BLaER1 (cell line): Measurements from ENCODE around the gene NDEL1.

Experiments used
- H3K27ac ChIP-seq: shearing (Covaris generic); formaldehyde crosslinking; 2 replicates; pipeline ENCODE4 v1.8.1; 2022
- H3K27me3 ChIP-seq: shearing (Covaris generic); formaldehyde crosslinking; 2 replicates; pipeline ENCODE4 v1.8.1; 2022
- H3K36me3 ChIP-seq: shearing (Covaris generic); formaldehyde crosslinking; 2 replicates; pipeline ENCODE4 v1.8.1; 2022
- H3K4me1 ChIP-seq: shearing (Covaris generic); formaldehyde crosslinking; 2 replicates; pipeline ENCODE4 v1.8.1; 2022
- H3K4me2 ChIP-seq: shearing (Covaris generic); formaldehyde crosslinking; 2 replicates; pipeline ENCODE4 v1.8.1; 2022
- H3K4me3 ChIP-seq: shearing (Covaris generic); formaldehyde crosslinking; 2 replicates; pipeline ENCODE4 v1.8.1; 2022
- H3K9ac ChIP-seq: shearing (Covaris generic); formaldehyde crosslinking; 2 replicates; pipeline ENCODE4 v1.8.1; 2022
- H3K9me3 ChIP-seq: shearing (Covaris generic); formaldehyde crosslinking; 2 replicates; pipeline ENCODE4 v1.8.1; 2022
- H4K20me1 ChIP-seq: shearing (Covaris generic); formaldehyde crosslinking; 2 replicates; pipeline ENCODE4 v1.8.1; 2022
- Cebpa-rat ChIP-seq: shearing (Covaris generic); IDR thresholded peaks from 2 replicates; pipeline ENCODE4 v1.8.1; 2022

NDEL1 gene

GRCh38 chr17:8398980-8399379 is 36.7 kb upstream of the NDEL1 start:
- Histone ChIP-seq H3K36me3 (no peaks in the 10 kb centered on the region), H3K4me1 (peaks cover under 1% of the 10 kb centered on the region; the same call in 1 of the 2 replicates), H3K4me3 (no peak overlapping the region), H4K20me1 (no peaks in the 10 kb centered on the region), H3K4me2 (no peak overlapping the region), H3K27ac (no peak overlapping the region), H3K27me3 (no peaks in the 10 kb centered on the region), H3K9me3 (no peaks in the 10 kb centered on the region), H3K9ac (no peak overlapping the region)
- TF ChIP-seq Cebpa-rat: no peak

DNA sequence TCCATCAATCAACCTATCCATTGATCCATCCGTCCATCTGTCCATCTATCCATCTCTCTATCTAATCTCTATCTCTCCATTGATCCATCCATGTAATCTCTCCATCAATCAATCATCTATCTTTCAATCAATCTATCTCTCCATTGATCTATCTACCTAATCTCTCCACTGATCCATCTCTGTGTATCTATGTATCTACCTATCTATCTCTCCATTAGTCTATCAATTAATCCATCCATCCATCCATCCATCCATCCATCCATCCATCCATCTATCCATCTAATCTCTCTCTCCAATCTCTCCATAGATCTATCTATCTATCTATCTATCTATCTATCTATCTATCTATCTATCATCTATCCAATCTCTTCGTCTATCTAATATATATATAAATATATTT is 34.6 kb upstream of the NDEL1 start:
- H4K20me1 ChIP-seq: no peaks in the 10 kb centered on the region
- H3K9ac ChIP-seq: no peak overlapping the region
- no peaks in the 10 kb centered on the region for H3K27me3 ChIP-seq
- H3K9me3 ChIP-seq: no peaks in the 10 kb centered on the region
- H3K27ac ChIP-seq: no peak overlapping the region
- no peak for TF ChIP-seq Cebpa-rat
- H3K4me1 ChIP-seq: peaks cover 10% of the 10 kb centered on the region
- no peak overlapping the region for H3K4me2 ChIP-seq
- no peaks in the 10 kb centered on the region for H3K36me3 ChIP-seq
- H3K4me3 ChIP-seq: no peak overlapping the region

GRCh38 chr17:8402921-8403536 is 32.7 kb upstream of the NDEL1 start:
- Histone ChIP-seq H3K36me3 (no peaks in the 10 kb centered on the region), H3K27ac (no peak overlapping the region)
- TF ChIP-seq Cebpa-rat: no peak

GRCh38 chr17:8405499-8406016 is 30.1 kb upstream of the NDEL1 start:
- Histone ChIP-seq H3K4me1 (peaks cover 10% of the 10 kb centered on the region), H3K27ac (peak overlapping the region; percentile 41; the same call in 1 of the 2 replicates), H4K20me1 (no peaks in the 10 kb centered on the region), H3K27me3 (no peaks in the 10 kb centered on the region), H3K4me3 (no peak overlapping the region), H3K36me3 (no peaks in the 10 kb centered on the region), H3K9me3 (no peaks in the 10 kb centered on the region), H3K9ac (no peak overlapping the region; the same call in 1 of the 2 replicates), H3K4me2 (peak overlapping the region; percentile 50)
- TF ChIP-seq Cebpa-rat: no peak

More at GRCh38 chr17:8402921-8403536, 32.7 kb upstream of the NDEL1 start:
- Histone ChIP-seq H3K27me3 (no peaks in the 10 kb centered on the region), H3K4me1 (peaks cover 10% of the 10 kb centered on the region), H4K20me1 (no peaks in the 10 kb centered on the region), H3K9me3 (no peaks in the 10 kb centered on the region), H3K9ac (no peak overlapping the region), H3K4me2 (no peak overlapping the region), H3K4me3 (no peak overlapping the region)

GRCh38 chr17:8406174-8406573 is 29.5 kb upstream of the NDEL1 start:
- Histone ChIP-seq H3K4me1 (peaks cover 10% of the 10 kb centered on the region), H3K4me3 (no peak overlapping the region), H3K36me3 (no peaks in the 10 kb centered on the region), H3K27ac (no peak overlapping the region), H3K9me3 (no peaks in the 10 kb centered on the region), H3K4me2 (peak overlapping the region; percentile 50), H4K20me1 (no peaks in the 10 kb centered on the region), H3K9ac (no peak overlapping the region), H3K27me3 (no peaks in the 10 kb centered on the region)
- TF ChIP-seq Cebpa-rat: no peak

DNA sequence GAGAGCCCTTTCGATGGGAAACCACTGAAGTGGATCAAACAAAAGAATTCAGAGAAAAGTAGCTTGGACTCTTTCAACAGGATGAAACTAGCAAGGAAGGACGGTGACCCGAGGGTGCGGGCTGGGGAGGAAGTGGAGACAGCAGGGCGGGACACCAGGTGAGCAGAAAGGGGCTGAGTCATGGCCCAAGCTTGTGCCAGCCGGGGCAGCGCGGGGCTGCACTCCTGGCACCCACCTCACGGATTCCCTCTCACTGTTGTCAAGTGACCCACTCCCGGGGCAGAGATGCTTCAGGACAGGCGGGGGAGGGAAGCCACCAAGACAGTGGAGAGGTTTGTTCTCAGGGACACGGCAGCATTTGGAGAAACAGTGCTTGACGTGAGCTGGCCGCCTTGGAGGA is 27.3 kb upstream of the NDEL1 start:
- Histone ChIP-seq H3K9me3 (no peaks in the 10 kb centered on the region), H3K9ac (no peak overlapping the region), H3K36me3 (no peaks in the 10 kb centered on the region), H3K4me1 (peaks cover 10% of the 10 kb centered on the region), H3K27me3 (no peaks in the 10 kb centered on the region), H3K4me2 (no peak overlapping the region), H3K27ac (no peak overlapping the region), H4K20me1 (no peaks in the 10 kb centered on the region), H3K4me3 (no peak overlapping the region)
- no peak for TF ChIP-seq Cebpa-rat

DNA sequence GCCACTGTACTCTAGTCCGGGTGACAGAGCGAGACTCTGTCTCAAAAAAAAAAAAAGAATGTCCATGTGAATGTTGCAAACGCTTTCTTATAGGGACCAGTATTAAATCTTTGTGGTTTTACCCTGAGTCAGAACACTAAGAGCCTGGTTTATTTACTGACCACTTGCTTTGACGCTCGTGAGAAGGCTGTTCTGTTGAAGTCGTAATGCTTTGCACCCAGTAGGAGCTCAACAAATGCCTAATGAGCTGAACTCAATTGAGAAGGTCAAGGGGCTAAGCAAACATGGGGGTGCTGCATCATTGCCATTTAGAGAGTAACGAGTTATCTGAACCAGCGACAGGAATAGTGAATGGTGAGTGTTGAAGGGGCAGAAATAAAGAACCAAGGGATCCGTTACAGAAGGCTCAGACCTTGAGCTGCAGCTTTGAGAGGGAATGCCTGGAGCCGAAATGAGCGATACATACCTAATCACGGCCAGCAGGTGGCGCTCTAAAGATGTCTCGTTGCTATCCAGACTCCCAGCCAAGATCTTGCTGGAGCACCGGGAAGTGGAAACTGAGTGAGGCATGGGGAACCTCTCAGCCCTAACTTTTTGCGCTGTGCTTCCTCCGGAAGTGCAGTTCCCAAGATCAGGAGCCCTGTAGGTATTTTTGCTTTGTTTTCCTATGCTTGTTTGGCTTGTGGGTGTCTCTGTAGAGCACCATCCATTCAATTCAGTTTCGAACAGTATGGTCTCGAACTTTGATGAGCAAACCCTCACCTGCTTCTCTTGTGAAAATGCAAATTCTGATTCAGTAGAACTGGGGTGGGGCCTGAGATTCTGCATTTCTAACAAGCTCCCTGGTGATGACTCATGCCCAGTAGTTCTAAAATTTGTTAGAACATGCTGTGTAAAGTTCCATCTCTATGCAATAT is 25.5 kb upstream of the NDEL1 start:
- Histone ChIP-seq H3K4me2 (no peak overlapping the region), H3K9me3 (no peaks in the 10 kb centered on the region)

DNA sequence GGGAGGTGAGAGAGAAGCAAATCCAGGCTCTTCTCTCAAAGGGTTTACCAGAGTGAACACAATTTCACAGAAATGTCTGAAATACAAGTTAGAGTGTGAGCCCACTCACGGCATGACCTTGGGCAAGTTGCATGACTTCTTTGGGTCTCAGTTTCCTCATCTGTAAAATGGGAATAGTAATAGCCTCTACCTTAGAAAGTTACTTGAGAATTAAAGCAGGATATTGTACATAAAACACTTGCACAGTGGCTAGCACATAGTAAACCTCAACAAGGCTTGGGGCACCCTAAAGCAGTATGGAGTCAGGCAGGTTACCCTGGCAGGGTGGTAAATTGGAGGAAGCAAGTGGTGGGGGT is 24.8 kb upstream of the NDEL1 start:
- Histone ChIP-seq H3K9ac (no peak overlapping the region), H3K4me2 (no peak overlapping the region)

More for the DNA sequence above, 25.5 kb upstream of the NDEL1 start:
- Histone ChIP-seq H3K9ac (no peak overlapping the region), H3K27ac (no peak overlapping the region), H3K36me3 (no peaks in the 10 kb centered on the region), H3K4me3 (no peak overlapping the region), H3K4me1 (peaks cover 10% of the 10 kb centered on the region), H3K27me3 (no peaks in the 10 kb centered on the region), H4K20me1 (no peaks in the 10 kb centered on the region)
- TF ChIP-seq Cebpa-rat: no peak

DNA sequence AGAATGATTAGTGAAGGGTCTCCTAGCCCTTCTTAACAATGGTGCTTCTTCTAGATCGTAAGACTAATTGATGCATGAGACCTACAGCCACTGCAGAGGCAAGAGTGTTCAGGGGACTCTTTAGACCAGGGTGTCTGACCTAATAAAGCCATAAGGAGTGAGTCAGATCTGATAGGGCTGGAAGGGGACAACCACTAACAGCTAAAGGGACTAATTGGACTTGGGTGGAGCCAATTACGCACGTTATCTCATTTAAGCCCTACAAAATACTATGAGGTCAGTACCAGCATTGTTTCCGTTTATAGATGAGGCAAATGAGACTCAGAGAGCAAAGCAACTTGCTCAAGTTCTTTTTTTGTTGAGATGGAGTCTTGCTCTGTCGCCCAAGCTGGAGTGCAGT is 23.6 kb upstream of the NDEL1 start:
- Histone ChIP-seq H3K27me3 (no peaks in the 10 kb centered on the region), H3K4me2 (no peak overlapping the region), H3K36me3 (no peaks in the 10 kb centered on the region), H3K9ac (no peak overlapping the region), H3K27ac (no peak overlapping the region), H3K9me3 (no peaks in the 10 kb centered on the region), H3K4me1 (no peaks in the 10 kb centered on the region), H4K20me1 (no peaks in the 10 kb centered on the region), H3K4me3 (no peak overlapping the region)
- no peak for TF ChIP-seq Cebpa-rat

More for the DNA sequence above, 24.8 kb upstream of the NDEL1 start:
- no peak for TF ChIP-seq Cebpa-rat
- no peaks in the 10 kb centered on the region for H3K9me3 ChIP-seq
- no peak overlapping the region for H3K4me3 ChIP-seq
- H3K27me3 ChIP-seq: no peaks in the 10 kb centered on the region
- H3K36me3 ChIP-seq: no peaks in the 10 kb centered on the region
- no peaks in the 10 kb centered on the region for H4K20me1 ChIP-seq
- H3K27ac ChIP-seq: no peak overlapping the region
- H3K4me1 ChIP-seq: peaks cover 3% of the 10 kb centered on the region

DNA sequence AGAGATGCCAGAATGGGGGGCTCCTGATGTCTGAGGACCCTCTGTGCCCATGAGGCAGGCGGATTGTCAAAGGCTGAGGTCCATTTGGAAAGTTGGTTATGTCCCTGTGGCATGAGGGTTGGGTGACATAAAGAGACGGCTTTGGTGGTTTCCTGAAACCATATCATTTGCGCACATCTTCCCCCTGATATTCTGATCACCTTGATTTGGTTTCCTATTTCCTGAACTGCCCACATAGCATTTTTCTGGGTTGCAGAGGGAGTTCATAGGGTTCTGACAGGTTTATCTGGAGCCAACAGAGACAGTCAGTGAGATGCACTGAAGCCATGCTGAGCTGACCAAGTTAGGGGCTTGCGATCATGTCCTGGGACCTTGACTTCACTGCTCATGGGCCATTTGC is 22.4 kb upstream of the NDEL1 start:
- Histone ChIP-seq H3K36me3 (no peaks in the 10 kb centered on the region), H3K4me3 (no peak overlapping the region), H3K27ac (no peak overlapping the region), H3K4me2 (no peak overlapping the region), H3K9ac (no peak overlapping the region), H3K4me1 (no peaks in the 10 kb centered on the region), H3K9me3 (no peaks in the 10 kb centered on the region), H3K27me3 (no peaks in the 10 kb centered on the region), H4K20me1 (no peaks in the 10 kb centered on the region)
- no peak for TF ChIP-seq Cebpa-rat
